OCI-LY7 (cell line): ENCODE measurements around the gene PCDH8.

Experiments
- CTCF ChIP-seq: fragments of 200-600 bp; sonication (generic); conservative IDR thresholded peaks from 2 replicates; pipeline ENCODE4 v1.5.1; 2014; ENCODE audit warnings: mild to moderate bottlenecking, antibody characterized with exemption, low read length, moderate library complexity, mixed read lengths
- EZH2phosphoT487 ChIP-seq: fragments of 200-600 bp; sonication (generic); IDR thresholded peaks from 2 replicates; pipeline ENCODE4 v1.6.1; 2018; ENCODE audit warnings: low read depth, borderline replicate concordance, mild to moderate bottlenecking, mixed run types, antibody characterized with exemption, low read length, moderate library complexity, mixed read lengths

DNA sequence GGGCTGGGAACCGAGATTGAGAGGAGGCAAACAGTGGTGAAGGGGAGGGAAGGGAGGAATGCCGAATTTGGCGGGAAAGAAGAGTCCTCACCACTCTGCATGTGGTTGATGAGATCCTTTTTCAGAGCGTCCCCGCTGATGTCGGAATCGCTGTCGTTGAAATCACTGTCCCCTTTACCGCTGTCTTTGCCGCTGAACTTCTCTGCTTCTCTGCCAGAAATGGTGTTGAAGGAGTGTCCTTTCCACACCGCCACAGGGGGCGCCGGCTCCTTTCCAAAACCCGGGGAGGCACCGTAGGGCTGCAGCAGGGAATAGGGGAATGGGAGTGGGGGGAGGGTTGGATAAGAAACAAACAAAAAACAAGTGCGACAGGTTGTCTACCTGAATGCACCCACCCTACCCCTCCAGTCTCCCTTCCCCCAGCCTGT is 3.1 kb downstream of the PCDH8 start:
- 0 out of 2 replicates have a peak, but pooled peaks have one; percentile 9 for TF ChIP-seq CTCF
- TF ChIP-seq EZH2phosphoT487 = no peak
